MM.1S (cell line): Measurements from ENCODE around the gene WDR37.

ENCODE experiments used
- DNase-seq: peaks from one replicate; pipeline ENCODE4 v3.0.0-alpha.2; 2015
- H2AFZ ChIP-seq: fragments of 300-600 bp; sonication (generic); 2 replicates; pipeline ENCODE4 v1.6.0; 2016; ENCODE audit warnings: antibody characterized with exemption, low read length
- H3F3A ChIP-seq: fragments of 300-600 bp; sonication (generic); 2 replicates; pipeline ENCODE4 v1.6.1; 2016; ENCODE audit warnings: mild to moderate bottlenecking, antibody characterized with exemption, low read length, moderate library complexity, mixed read lengths; ENCODE audit not compliant: insufficient read depth
- H3K27ac ChIP-seq: fragments of 300-600 bp; sonication (generic); 2 replicates; pipeline ENCODE4 v1.5.1; 2016; ENCODE audit warnings: mild to moderate bottlenecking, low read length
- H3K27me3 ChIP-seq: fragments of 300-600 bp; sonication (generic); replicated peaks from 2 replicates; pipeline ENCODE4 v1.6.0; 2016; ENCODE audit warnings: low read length; ENCODE audit not compliant: insufficient read depth
- H3K36me3 ChIP-seq: fragments of 300-600 bp; sonication (generic); replicated peaks from 2 replicates; pipeline ENCODE4 v1.6.1; 2016; ENCODE audit warnings: mild to moderate bottlenecking, low read length, mixed read lengths; ENCODE audit not compliant: insufficient read depth
- H3K4me1 ChIP-seq: fragments of 300-600 bp; sonication (generic); 2 replicates; pipeline ENCODE4 v1.6.1; 2016; ENCODE audit warnings: low read length, mixed read lengths
- H3K4me2 ChIP-seq: fragments of 300-600 bp; sonication (generic); 2 replicates; pipeline ENCODE4 v1.6.0; 2016; ENCODE audit warnings: low read depth, low read length
- H3K4me3 ChIP-seq: fragments of 300-600 bp; sonication (generic); 2 replicates; pipeline ENCODE4 v1.5.1; 2016; ENCODE audit warnings: low read length, mixed read lengths
- H3K79me2 ChIP-seq: fragments of 300-600 bp; sonication (generic); 2 replicates; pipeline ENCODE4 v1.6.1; 2016; ENCODE audit warnings: mixed run types, low read length, mixed read lengths
- H3K9ac ChIP-seq: fragments of 300-600 bp; sonication (generic); 2 replicates; pipeline ENCODE4 v1.6.1; 2016; ENCODE audit warnings: low read length, mixed read lengths
- H3K9me2 ChIP-seq: fragments of 300-600 bp; sonication (generic); replicated peaks from 2 replicates; pipeline ENCODE4 v1.6.1; 2016; ENCODE audit warnings: mild to moderate bottlenecking, low read length, mixed read lengths; ENCODE audit not compliant: insufficient read depth
- H3K9me3 ChIP-seq: fragments of 300-600 bp; sonication (generic); replicated peaks from 2 replicates; pipeline ENCODE4 v1.6.1; 2016; ENCODE audit warnings: mild to moderate bottlenecking, low read length, mixed read lengths; ENCODE audit not compliant: insufficient read depth
- H4K20me1 ChIP-seq: fragments of 300-600 bp; sonication (generic); 2 replicates; pipeline ENCODE4 v1.6.1; 2016; ENCODE audit warnings: mild to moderate bottlenecking, low read length, moderate library complexity, mixed read lengths; ENCODE audit not compliant: insufficient read depth
- EZH2 ChIP-seq: fragments of 300-600 bp; sonication (generic); optimal IDR thresholded peaks from 2 replicates; pipeline ENCODE3; 2017; ENCODE audit warnings: low read depth, mild to moderate bottlenecking, antibody characterized with exemption, low read length, mixed read lengths
- EZH2phosphoT487 ChIP-seq: fragments of 300-600 bp; sonication (generic); IDR thresholded peaks from 2 replicates; pipeline ENCODE4 v1.6.1; 2018; ENCODE audit warnings: antibody characterized with exemption, low read length
- TF ChIP-seq, protein P1 (sequence below): fragments of 300-600 bp; sonication (generic); IDR thresholded peaks from 2 replicates; pipeline ENCODE4 v1.5.1; 2016; ENCODE audit warnings: antibody characterized with exemption, low read length, mixed read lengths

WDR37 gene

DNA sequence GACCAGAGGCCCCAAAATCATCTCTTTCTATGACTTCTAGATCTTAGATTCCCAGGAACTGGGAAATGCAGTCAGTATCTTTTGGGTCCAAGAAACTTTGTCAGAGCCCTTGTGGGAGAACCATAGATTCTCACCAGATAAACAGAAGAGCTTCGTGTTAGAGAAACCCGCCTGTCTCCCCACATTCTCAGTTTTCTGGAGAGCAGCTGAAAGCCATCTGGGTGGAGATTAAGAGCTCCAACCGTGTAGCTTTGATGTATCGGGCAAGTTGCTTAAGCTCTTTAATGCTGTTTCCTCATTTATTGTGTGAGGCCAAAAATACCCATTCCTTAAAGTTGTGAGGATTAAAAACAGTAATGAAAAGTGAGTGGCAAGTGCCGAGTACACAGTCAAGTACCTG is 107.6 kb downstream of the WDR37 start:
- Histone ChIP-seq H4K20me1 (no peaks in the 10 kb centered on the region), H3K36me3 (no peaks in the 10 kb centered on the region)
- no peak for DNase-seq

DNA sequence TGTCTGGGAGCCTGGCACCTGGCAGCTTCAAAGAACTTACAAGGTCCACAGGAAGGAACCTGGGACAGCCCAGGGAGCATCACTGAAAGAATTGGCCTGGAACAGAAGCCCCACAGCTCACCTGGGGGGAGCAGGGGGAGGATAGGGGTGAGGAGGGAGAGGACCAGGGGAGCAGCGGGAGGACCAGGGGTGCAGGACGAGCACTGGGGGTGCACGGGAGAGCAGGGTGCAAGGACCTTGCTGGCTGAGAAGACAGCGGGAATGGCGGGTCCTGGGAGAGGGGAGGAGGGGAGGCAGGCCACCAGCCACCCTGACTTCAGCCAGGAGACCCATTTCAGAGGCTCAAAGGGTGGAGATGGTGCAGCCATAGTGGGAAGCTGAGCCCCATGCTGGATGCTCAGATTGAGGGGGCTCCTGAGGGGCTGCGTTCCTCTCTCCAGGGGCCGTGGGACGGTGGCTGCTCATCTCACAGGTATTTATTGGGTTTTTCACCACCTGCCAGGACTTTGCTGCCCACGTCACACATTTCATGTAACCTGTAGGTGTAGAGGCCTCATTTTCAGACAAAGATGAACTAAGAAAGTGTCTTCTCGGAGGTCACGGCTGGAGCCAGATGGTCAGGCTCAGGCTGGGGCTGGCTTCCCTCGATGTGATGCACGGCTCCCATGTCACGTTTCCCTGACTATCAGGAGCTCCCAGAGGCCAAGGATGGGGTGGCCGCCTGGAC is 110.1 kb downstream of the WDR37 start:
- Histone ChIP-seq H3K4me1 (no peaks in the 10 kb centered on the region), H3K9me2 (no peaks in the 10 kb centered on the region), H2AFZ (no peak overlapping the region), H3K4me2 (no peak overlapping the region), H3K27me3 (peaks cover 3% of the 10 kb centered on the region; the same call in 1 of the 2 replicates), H4K20me1 (no peaks in the 10 kb centered on the region), H3K4me3 (no peak overlapping the region), H3F3A (no peaks in the 10 kb centered on the region), H3K9me3 (no peaks in the 10 kb centered on the region), H3K36me3 (no peaks in the 10 kb centered on the region), H3K9ac (no peak overlapping the region), H3K27ac (no peak overlapping the region), H3K79me2 (no peaks in the 10 kb centered on the region)
- TF ChIP-seq EZH2 = no peak
- no peak for TF ChIP-seq EZH2phosphoT487
- TF ChIP-seq, protein P1, sequence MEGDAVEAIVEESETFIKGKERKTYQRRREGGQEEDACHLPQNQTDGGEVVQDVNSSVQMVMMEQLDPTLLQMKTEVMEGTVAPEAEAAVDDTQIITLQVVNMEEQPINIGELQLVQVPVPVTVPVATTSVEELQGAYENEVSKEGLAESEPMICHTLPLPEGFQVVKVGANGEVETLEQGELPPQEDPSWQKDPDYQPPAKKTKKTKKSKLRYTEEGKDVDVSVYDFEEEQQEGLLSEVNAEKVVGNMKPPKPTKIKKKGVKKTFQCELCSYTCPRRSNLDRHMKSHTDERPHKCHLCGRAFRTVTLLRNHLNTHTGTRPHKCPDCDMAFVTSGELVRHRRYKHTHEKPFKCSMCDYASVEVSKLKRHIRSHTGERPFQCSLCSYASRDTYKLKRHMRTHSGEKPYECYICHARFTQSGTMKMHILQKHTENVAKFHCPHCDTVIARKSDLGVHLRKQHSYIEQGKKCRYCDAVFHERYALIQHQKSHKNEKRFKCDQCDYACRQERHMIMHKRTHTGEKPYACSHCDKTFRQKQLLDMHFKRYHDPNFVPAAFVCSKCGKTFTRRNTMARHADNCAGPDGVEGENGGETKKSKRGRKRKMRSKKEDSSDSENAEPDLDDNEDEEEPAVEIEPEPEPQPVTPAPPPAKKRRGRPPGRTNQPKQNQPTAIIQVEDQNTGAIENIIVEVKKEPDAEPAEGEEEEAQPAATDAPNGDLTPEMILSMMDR = no peak
- DNase-seq = no peak

More for the DNA sequence above, 107.6 kb downstream of the WDR37 start:
- Histone ChIP-seq H3K4me3 (no peak overlapping the region), H3K9me3 (no peaks in the 10 kb centered on the region), H3K9ac (no peak overlapping the region), H3K27ac (no peak overlapping the region), H3K9me2 (no peaks in the 10 kb centered on the region), H2AFZ (no peak overlapping the region), H3F3A (no peaks in the 10 kb centered on the region), H3K4me2 (no peak overlapping the region), H3K79me2 (no peaks in the 10 kb centered on the region), H3K4me1 (no peaks in the 10 kb centered on the region), H3K27me3 (0 out of 2 replicates have a peak, but pooled peaks cover 3% of the 10 kb centered on the region)
- TF ChIP-seq EZH2phosphoT487 (no peak), EZH2 (no peak)
- TF ChIP-seq, protein P1 = no peak

DNA sequence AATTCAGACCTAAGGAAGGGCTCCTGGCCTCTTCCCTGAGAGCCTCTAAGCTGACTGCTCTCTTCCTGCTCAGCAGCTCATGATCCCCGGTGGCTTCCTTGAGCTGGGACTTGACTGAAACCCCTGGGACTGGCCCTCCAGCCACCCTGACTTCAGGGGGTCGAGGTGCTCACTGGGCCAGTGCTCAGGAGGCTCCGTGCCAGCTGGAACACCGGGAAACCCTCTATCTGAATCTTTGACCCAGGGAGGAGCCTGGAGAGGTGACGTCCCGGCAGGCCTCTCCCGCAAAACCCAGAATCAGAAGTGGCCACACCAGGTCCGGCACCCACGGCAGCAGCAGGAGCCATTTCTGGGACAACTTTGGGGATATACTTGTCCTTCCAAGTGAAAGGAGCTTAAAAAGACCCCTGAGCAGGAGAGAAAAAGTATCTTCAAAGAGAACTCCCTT is 110.7 kb downstream of the WDR37 start:
- Histone ChIP-seq H2AFZ (no peak overlapping the region), H3K4me1 (no peaks in the 10 kb centered on the region), H4K20me1 (no peaks in the 10 kb centered on the region)

More for the DNA sequence above, 110.7 kb downstream of the WDR37 start:
- Histone ChIP-seq H3K9ac (no peak overlapping the region), H3K9me3 (no peaks in the 10 kb centered on the region), H3K27me3 (peaks cover 4% of the 10 kb centered on the region; the same call in 1 of the 2 replicates), H3F3A (no peaks in the 10 kb centered on the region), H3K36me3 (no peaks in the 10 kb centered on the region), H3K9me2 (no peaks in the 10 kb centered on the region), H3K79me2 (no peaks in the 10 kb centered on the region), H3K4me2 (no peak overlapping the region), H3K27ac (no peak overlapping the region), H3K4me3 (no peak overlapping the region)
- DNase-seq = no peak
- TF ChIP-seq EZH2phosphoT487 = no peak
- no peak for TF ChIP-seq EZH2
- TF ChIP-seq, protein P1 = no peak
